A172 (cell line): ENCODE measurements around the gene TP53AIP1. TPM values are rescaled to one million over a fixed set of nuclear protein-coding genes. Genes with fewer than 3 reads are reported as not detected.

Experiments
- DNase-seq: peaks from one replicate; pipeline ENCODE4 v3.0.0-alpha.2; 2015; ENCODE audit warnings: low spot score
- total RNA-seq: library from RNA; depleted of rRNA; stranded (reverse); fragments of >200 nt; shearing (Covaris generic); gene quantifications from 2 replicates; pipeline ENCODE4 v1.2.3, GENCODE V29; 2014

TP53AIP1 gene
- total RNA-seq, 1 experiment from 2014 or later, result not detected

- no peak for DNase-seq
These were observed 831 bp upstream of the TP53AIP1 start for GRCh38 chr11:128943428-128943976.

DNA sequence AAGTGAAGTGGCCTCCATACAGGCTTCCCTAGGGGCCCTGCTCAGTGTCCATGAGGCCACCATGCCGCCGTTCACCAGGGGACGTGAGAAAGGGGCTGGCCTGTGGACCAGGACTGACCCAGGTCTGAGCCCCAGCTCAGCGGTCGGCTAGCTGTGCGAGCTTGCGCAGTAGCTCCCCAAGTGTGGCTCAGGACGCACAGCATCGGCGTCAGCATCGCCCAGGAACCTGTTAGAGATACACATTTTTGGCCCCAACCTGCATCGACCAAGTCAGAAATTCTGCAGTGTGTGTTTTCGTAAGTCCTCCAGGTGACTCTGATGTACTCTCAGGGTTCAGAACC is 429 bp downstream of the TP53AIP1 start:
- DNase-seq, result no peak

- no peak for DNase-seq
These were observed 949 bp downstream of the TP53AIP1 start for GRCh38 chr11:128941573-128942271.

- no peak for DNase-seq
These were observed 1.6 kb downstream of the TP53AIP1 start for GRCh38 chr11:128941110-128941509.

- DNase-seq, result no peak
These were observed 2.1 kb downstream of the TP53AIP1 start for GRCh38 chr11:128940603-128941002.

- no peak for DNase-seq
These were observed 2.5 kb downstream of the TP53AIP1 start for GRCh38 chr11:128940156-128940555.

- DNase-seq, result no peak
These were observed 3.1 kb downstream of the TP53AIP1 start for GRCh38 chr11:128939591-128939990.

DNA sequence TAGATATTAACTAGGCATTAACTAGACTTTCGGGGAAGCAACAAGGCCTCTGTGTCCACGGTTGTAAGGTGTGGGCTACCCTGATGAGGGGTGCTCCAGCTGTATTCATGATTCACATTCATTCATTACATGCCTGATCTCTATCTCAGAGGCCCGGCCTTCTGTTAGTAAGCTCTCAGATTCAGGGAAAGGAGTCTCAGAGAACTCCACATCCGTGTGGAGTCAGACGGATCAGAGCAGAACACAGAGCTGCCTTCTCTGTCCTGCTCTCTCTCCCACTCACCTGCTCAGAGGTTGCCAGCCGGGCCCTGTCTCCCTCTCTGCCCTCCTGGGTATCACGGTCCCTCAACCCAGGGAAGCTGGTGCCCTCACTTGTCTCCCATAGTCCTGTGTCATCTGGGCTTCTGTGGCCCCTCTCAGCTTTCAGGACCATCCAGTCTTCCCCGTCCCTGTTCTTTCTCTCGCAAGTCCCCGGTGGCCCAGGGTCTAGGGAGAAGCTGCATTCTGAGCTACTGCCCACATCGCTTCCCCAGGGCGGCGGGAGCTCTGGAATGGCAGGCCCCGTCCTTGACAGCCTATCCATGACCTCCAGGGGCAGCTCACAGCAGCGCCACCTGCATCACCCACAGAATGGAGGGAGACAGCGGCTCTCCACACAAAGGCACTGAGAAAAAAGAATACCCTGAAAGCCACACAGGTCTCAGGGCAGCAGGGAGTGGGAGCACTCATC is 4.3 kb downstream of the TP53AIP1 start:
- no peak for DNase-seq

DNA sequence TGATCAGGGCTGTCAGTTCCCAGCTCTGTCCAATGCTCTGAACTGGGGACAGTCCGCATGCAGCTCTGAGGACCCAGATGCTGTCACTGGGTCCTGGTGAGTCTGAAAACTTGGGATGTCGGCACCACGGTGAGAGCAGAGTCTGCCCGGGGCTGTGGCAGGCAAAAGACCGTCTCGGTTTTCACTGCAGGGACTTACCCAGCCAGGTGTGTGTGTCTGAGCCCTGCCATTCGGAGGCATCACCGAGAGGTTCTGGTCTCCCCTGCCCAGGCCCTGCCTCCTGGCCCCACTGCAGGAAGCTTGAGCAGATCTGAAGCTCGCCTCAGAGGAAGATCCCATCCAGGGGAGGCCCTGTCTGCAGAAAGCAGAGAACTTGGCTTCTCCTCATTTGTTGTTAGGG is 5.2 kb downstream of the TP53AIP1 start:
- no peak for DNase-seq

GRCh38 chr11:128936606-128937251 is 5.9 kb downstream of the TP53AIP1 start:
- no peak for DNase-seq

DNA sequence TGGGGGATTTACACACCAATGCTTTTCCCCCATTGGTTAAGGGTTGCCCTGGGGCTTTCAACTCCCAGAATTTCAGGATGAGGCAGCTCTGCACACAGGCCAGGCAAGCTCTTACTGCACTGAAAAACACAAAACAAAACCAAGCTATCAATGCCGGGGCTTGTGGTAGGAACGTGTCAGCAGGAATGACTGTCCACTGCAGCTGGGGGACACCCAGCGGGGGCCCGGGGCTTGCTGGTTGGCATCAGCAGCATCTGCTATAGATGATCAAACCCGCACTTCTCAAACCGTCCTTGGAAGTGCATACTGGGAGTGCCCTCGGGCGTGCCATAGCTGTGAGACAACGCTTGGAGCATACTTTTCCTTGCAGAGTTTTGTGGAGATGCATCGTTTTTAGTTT is 7.7 kb downstream of the TP53AIP1 start:
- no peak for DNase-seq

DNA sequence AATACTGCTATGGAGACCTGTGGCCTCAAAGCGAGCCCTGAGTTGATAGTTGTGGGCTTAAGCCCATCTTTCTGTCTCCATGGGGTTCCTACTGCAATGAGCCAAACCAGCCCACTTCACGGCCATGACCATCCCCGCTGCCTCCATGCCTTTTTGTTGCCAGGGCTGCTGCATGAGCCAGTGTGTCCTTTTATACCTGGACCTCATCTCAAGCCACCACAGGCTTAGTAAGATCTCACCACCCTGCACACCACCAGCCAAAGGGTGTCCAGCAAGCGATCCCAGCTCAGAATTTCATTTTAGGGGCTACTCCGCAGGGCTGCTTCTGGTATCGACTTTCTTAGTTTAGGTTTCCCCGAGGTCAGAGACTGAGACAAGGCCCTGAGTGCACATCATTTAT is 8.3 kb downstream of the TP53AIP1 start:
- DNase-seq, result no peak

- DNase-seq, result peak; percentile 4
These were observed 9.0 kb downstream of the TP53AIP1 start for GRCh38 chr11:128933481-128934178.

DNA sequence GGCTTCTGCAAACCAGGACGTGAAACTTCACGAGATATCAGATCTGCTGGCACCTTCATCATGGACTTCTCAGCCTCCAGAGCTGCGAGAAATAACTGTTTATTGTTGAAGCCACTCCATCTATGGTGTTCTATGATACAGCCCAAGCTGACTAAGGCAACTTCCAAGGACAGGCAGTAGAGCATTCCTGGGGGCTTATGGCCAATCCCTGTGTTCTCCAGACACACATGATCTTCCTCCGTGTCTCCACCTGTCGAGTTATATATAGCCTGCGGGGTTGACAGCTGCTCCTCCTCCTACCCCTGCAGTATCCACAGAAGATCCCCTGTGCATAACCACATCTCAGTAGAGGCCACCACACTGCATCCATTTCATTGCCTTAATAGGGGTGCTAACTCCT is 11.0 kb downstream of the TP53AIP1 start:
- DNase-seq, result no peak

DNA sequence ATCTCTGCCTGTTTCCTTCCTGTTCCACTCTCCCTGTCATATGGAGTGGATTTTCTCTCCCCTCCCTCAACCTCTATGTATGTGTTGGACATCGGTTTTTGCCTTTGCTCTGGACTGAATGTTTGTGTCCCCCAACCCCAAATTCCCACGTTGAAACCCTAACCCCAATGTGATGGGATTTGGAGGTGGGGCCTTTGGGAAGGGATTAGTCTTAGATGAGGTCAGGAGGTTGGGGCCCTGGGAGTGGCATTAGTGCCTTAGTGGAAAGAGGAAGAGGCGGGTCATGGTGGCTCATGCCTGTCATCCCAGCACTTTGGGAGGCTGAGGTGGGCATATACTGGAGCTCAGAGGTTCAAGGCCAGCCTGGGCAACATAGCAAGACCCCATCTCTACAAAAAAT is 11.6 kb downstream of the TP53AIP1 start:
- DNase-seq, result no peak

- no peak for DNase-seq
These were observed 12.7 kb downstream of the TP53AIP1 start for GRCh38 chr11:128929991-128930390.

DNA sequence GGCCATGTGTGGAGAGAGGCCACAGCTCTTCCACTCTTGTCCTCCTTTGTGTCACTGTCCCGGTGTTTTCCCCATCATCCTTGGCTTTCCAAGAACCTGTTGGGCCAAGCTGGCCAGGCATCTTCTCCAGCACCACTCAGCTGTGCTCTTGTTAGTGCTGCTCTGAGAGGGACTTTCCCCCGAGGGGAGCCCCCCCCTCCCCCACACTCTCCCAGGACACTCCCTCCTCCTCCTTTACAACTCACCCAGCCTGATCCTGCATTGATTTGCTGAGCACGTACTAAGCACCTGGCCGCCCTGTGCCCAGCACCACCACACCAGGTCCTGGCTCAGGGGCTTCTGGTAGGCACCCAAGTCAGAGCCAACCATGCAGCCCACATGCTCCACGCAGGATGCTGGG is 13.2 kb downstream of the TP53AIP1 start:
- no peak for DNase-seq

DNA sequence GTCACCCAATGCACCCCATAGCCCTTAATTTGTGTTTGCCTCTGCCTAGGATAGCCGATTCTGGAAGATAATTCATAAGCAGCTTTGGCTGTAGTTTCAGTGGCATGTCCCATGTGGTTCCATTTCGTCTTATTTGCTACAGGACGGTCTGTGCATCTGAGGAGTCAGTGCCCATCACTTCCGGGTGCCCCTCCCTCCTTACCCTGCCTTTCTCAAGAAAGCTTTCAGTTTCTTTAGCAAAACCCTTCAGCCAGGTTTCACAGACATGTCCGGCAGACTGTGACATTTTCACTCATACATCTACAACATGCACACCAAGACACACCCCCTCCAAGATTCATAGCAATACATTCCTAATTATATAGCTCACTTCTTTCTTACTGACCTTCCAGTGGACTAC is 14.3 kb downstream of the TP53AIP1 start:
- no peak for DNase-seq

DNA sequence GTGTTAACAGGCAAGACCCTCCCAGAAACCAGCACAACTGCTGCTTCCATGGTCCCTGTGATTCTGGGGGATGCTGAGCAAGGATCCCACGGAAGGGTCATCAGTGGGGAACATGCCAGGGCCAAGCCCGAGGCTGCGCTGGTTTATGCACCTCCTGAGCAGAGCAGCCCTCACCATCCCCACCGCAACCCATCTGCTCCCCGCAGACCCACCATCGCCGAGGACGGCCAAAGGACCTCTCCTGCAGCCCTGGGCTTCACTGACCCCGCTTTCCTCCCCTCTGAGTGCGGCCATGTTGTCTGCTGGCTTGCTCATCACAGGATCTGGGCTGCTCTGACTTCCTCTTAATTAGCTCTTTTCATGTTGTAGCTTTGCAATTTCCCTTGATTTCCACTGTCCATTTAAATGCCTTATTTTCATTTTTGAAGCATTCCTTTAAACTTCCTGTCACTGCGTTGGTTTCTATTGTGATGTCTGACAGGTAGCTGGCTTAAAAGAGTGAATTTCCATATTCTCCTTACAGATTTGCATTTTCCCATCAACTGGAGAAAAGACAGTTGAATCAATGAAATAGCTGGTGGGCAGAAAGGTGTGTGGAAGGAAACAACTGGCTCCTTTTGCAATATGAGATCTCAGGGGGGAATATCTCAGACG is 14.9 kb downstream of the TP53AIP1 start:
- no peak for DNase-seq

- no peak for DNase-seq
These were observed 15.6 kb downstream of the TP53AIP1 start for GRCh38 chr11:128927108-128927461.

DNA sequence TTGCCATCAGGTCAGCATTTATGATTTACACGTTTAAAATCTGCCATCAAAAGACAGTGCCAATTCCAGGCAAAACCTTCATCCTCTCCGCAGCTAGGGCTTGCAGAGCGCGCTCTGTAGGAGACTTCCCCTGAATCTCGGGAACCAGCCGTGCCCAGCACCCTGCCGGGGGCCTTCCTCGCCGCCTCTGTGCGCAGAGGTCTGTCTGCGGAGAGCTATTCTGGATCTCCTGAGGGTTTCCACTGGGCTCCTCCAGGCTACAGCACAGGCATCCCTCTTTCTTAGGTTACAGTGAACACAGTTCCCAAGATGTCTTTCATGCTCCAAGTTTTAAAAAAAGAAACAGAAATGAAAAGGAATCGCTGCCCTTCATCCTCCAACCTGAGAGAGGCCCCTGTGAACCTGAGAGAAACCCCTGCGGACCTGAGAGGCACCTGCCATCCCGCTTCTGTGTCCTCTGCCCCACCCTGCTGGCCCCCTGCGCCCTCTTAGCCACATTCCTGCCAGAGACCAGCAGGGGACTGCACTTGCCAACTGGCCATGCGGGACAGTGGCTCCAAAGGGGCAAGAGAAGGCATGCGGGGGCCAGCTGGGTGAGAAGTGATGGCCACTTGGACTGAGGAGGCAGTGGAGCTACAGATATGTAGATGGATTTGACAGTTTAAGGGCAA is 16.1 kb downstream of the TP53AIP1 start:
- DNase-seq, result no peak
